Thoracic aorta (tissue), 2 donors: Measurements from ENCODE around the gene KCNQ5. TPM values are rescaled to one million over a fixed set of nuclear protein-coding genes. Genes with fewer than 3 reads are reported as not detected.

Experiments
- ATAC-seq: fragments of 150-250 bp; one replicate; pipeline ENCODE4 v1.8.0; 2017; ENCODE audit warnings: low read depth; ENCODE audit not compliant: insufficient number of reproducible peaks, low FRiP score
- DNase-seq: peaks from one replicate; pipeline ENCODE4 v3.0.0-alpha.2; 2020; ENCODE audit warnings: low spot score
- H3K27ac ChIP-seq, 2 donors: fragments of 200-600 bp; sonication (generic); 1 replicate in 1 of 2; 2 replicates in 1 of 2; pipeline ENCODE4 v1.5.1; 2016; ENCODE audit warnings: mild to moderate bottlenecking in 2 of 2, moderate library complexity in 2 of 2
- H3K27me3 ChIP-seq: fragments of 200-600 bp; sonication (generic); replicated peaks from 2 replicates; pipeline ENCODE4 v1.6.0; 2016; ENCODE audit warnings: mild to moderate bottlenecking; ENCODE audit not compliant: insufficient read depth
- H3K36me3 ChIP-seq: fragments of 200-600 bp; sonication (generic); one replicate; pipeline ENCODE4 v1.5.1; 2016
- H3K4me1 ChIP-seq, 2 donors: fragments of 200-600 bp; sonication (generic); 1 replicate in 1 of 2; 2 replicates in 1 of 2; pipeline versions ENCODE4 v1.5.1 to v1.6.0; 2016; ENCODE audit warnings: low read depth in 2 of 2, mild to moderate bottlenecking in 1 of 2; ENCODE audit not compliant: control insufficient read depth in 1 of 2
- H3K4me3 ChIP-seq: fragments of 200-600 bp; sonication (generic); 2 replicates; pipeline ENCODE4 v1.5.1; 2016; ENCODE audit warnings: mild to moderate bottlenecking
- H3K9me3 ChIP-seq: fragments of 200-600 bp; sonication (generic); 2 replicates; pipeline ENCODE4 v1.5.1; 2016
- CTCF ChIP-seq: fragments of 200-600 bp; sonication (generic); IDR thresholded peaks from one replicate; pipeline ENCODE4 v1.5.1; 2019; ENCODE audit warnings: antibody characterized with exemption
- total RNA-seq, 2 donors: library from RNA; depleted of rRNA; stranded (reverse); fragments of >200 nt; gene quantifications; one replicate each; pipeline versions ENCODE4 v1.1.0 to v1.2.3, GENCODE V29; 2016

KCNQ5 gene
- total RNA-seq, 2 donors from 2014 or later, result 7.3 to 8.5 TPM

- TF ChIP-seq CTCF, result no peak
- DNase-seq, result no peak
- Histone ChIP-seq H3K27me3 (no peaks in the 10 kb centered on the region), H3K9me3 (no peaks in the 10 kb centered on the region), H3K4me1 (no peaks in the 10 kb centered on the region), H3K36me3 (no peaks in the 10 kb centered on the region), H3K27ac (no peak overlapping the region), H3K4me3 (no peak overlapping the region)
- ATAC-seq, result no peak
These were observed 572.9 kb downstream of the KCNQ5 start for GRCh38 chr6:73194744-73195143.

- Histone ChIP-seq H3K27me3 (no peaks in the 10 kb centered on the region), H3K9me3 (no peaks in the 10 kb centered on the region), H3K4me3 (no peak overlapping the region), H3K27ac (no peak overlapping the region), H3K4me1 (no peaks in the 10 kb centered on the region), H3K36me3 (no peaks in the 10 kb centered on the region)
- TF ChIP-seq CTCF, result no peak
- no peak for DNase-seq
- ATAC-seq, result no peak
These were observed 578.4 kb downstream of the KCNQ5 start for GRCh38 chr6:73200247-73200646.

- no peak for TF ChIP-seq CTCF
- no peaks in the 10 kb centered on the region for H3K27me3 ChIP-seq
These were observed 578.9 kb downstream of the KCNQ5 start for GRCh38 chr6:73200735-73201134.

GRCh38 chr6:73203098-73203497 lies 581.2 kb downstream of the KCNQ5 start:
- no peaks in the 10 kb centered on the region for H3K9me3 ChIP-seq
- TF ChIP-seq CTCF, result no peak
- ATAC-seq (no peak), DNase-seq (no peak)
- H3K36me3 ChIP-seq, result no peaks in the 10 kb centered on the region
- H3K4me1 ChIP-seq, result no peaks in the 10 kb centered on the region
- no peak overlapping the region for H3K27ac ChIP-seq
- H3K4me3 ChIP-seq, result no peak overlapping the region
- no peaks in the 10 kb centered on the region for H3K27me3 ChIP-seq

More at GRCh38 chr6:73200735-73201134, 578.9 kb downstream of the KCNQ5 start:
- ATAC-seq (no peak), DNase-seq (no peak)
- Histone ChIP-seq H3K4me3 (no peak overlapping the region), H3K36me3 (no peaks in the 10 kb centered on the region), H3K4me1 (no peaks in the 10 kb centered on the region), H3K27ac (no peak overlapping the region), H3K9me3 (no peaks in the 10 kb centered on the region)

GRCh38 chr6:73204252-73204651 lies 582.4 kb downstream of the KCNQ5 start:
- Histone ChIP-seq H3K36me3 (no peaks in the 10 kb centered on the region), H3K4me1 (no peaks in the 10 kb centered on the region), H3K27ac (no peak overlapping the region), H3K4me3 (no peak overlapping the region), H3K27me3 (no peaks in the 10 kb centered on the region), H3K9me3 (no peaks in the 10 kb centered on the region)
- ATAC-seq, result no peak
- DNase-seq, result no peak
- TF ChIP-seq CTCF, result no peak
